Hepatocyte (in vitro differentiated cells): Measurements from ENCODE around the gene EXOSC2. TPM values are rescaled to one million over a fixed set of nuclear protein-coding genes. Genes with fewer than 3 reads are reported as not detected.

Source experiments
- DNase-seq: peaks from one replicate; pipeline ENCODE4 v3.0.0-alpha.2; 2016; ENCODE audit warnings: low spot score
- H2AFZ ChIP-seq: fragments of 200-600 bp; sonication (generic); 2 replicates; pipeline ENCODE4 v1.6.0; 2016; ENCODE audit warnings: antibody characterized with exemption, mild to moderate bottlenecking
- H3K27ac ChIP-seq: fragments of 200-600 bp; sonication (generic); 2 replicates; pipeline ENCODE4 v1.5.1; 2016; ENCODE audit warnings: mild to moderate bottlenecking
- H3K27me3 ChIP-seq: fragments of 200-600 bp; sonication (generic); 2 replicates; pipeline ENCODE4 v1.6.1; 2016
- H3K36me3 ChIP-seq: fragments of 200-600 bp; sonication (generic); replicated peaks from 2 replicates; pipeline ENCODE4 v1.5.1; 2016; ENCODE audit warnings: low read depth; ENCODE audit not compliant: insufficient read depth
- H3K4me1 ChIP-seq: fragments of 200-600 bp; sonication (generic); 2 replicates; pipeline ENCODE4 v1.5.1; 2016; ENCODE audit warnings: mild to moderate bottlenecking, moderate library complexity; ENCODE audit not compliant: insufficient read depth
- H3K4me2 ChIP-seq: fragments of 200-600 bp; sonication (generic); 2 replicates; pipeline ENCODE4 v1.6.0; 2016
- H3K4me3 ChIP-seq: fragments of 200-600 bp; sonication (generic); 2 replicates; pipeline ENCODE4 v1.5.1; 2016; ENCODE audit warnings: mild to moderate bottlenecking
- H3K79me2 ChIP-seq: fragments of 200-600 bp; sonication (generic); 2 replicates; pipeline ENCODE4 v1.6.0; 2017; ENCODE audit warnings: mild to moderate bottlenecking
- H3K9me2 ChIP-seq: fragments of 200-600 bp; sonication (generic); replicated peaks from 2 replicates; pipeline ENCODE4 v1.6.0; 2017; ENCODE audit warnings: mild to moderate bottlenecking; ENCODE audit not compliant: insufficient read depth
- H3K9me3 ChIP-seq: fragments of 200-600 bp; sonication (generic); 2 replicates; pipeline ENCODE4 v1.5.1; 2016; ENCODE audit warnings: low read depth, mild to moderate bottlenecking
- H4K20me1 ChIP-seq: fragments of 200-600 bp; sonication (generic); 2 replicates; pipeline ENCODE4 v1.6.0; 2016; ENCODE audit warnings: mild to moderate bottlenecking; ENCODE audit not compliant: insufficient read depth, poor library complexity, severe bottlenecking
- EZH2 ChIP-seq: fragments of 200-600 bp; sonication (generic); IDR thresholded peaks from 2 replicates; pipeline ENCODE4 v1.6.1; 2016; ENCODE audit warnings: antibody characterized with exemption, mild to moderate bottlenecking, borderline replicate concordance
- EZH2phosphoT487 ChIP-seq: fragments of 200-600 bp; sonication (generic); IDR thresholded peaks from one replicate; pipeline ENCODE4 v1.6.1; 2018; ENCODE audit warnings: antibody characterized with exemption, mild to moderate bottlenecking, low read depth, moderate library complexity; ENCODE audit not compliant: unreplicated experiment, severe bottlenecking
- WGBS: methylation state at CpG from one replicate; pipeline ENCODE4 v1.1.6; 2016; ENCODE audit warnings: low lambda C conversion rate; ENCODE audit errors: missing lambda C conversion rate; 5-methylcytosine and 5-hydroxymethylcytosine counted together
- polyA plus RNA-seq: library from polyadenylated mRNA; unstranded; fragments of >200 nt; fragmentation: Nextera tagmentation; extraction: Ambion mirVana; gene quantifications from 2 replicates; pipeline ENCODE4 v1.2.1, GENCODE V29; 2016
- total RNA-seq: library from RNA; depleted of rRNA; stranded (reverse); fragments of >200 nt; gene quantifications from 2 replicates; pipeline ENCODE4 v1.2.3, GENCODE V29; 2014
- TF ChIP-seq, protein P1 (sequence below): fragments of 200-600 bp; sonication (generic); IDR thresholded peaks from 2 replicates; pipeline ENCODE4 v1.5.1; 2016; ENCODE audit warnings: antibody characterized with exemption, mild to moderate bottlenecking; ENCODE audit not compliant: poor library complexity

EXOSC2 gene
- total and polyA plus RNA-seq, 2 experiments from 2014 or later = 13.0 to 24.3 TPM

DNA sequence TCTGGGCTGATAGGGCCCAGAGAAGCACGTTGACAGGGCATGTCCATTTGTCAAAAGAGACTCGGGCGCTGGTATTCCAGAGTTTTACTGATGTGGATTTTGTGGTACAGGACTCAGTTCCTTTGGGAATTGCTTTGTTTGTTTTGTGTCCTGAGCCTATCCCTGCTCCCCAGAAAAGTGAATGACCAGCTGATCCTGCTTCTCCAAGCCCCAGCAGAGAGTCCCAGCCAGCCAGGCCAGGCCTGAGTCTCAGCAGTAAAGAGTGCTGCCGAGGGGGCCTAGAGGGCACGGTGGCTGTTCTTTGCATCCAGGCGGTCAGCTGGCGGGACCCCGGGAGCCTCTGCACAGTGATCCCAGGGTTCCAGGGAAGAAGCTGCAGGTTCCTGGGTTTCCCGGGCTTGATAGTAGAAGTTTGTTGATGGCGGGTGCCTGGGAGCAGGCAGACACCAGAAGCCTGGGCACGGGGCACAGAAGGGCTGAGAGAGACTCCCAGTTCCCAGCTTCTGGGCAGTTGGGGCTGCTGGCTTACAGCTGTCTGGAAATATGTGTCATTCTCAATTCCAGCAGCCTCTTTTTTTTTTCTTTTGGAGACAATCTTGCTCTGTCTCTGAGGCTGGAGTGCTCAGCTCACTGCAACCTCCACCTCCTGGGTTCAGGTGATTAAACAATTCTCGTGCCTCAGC lies 20.5 kb upstream of the EXOSC2 start:
- H3K9me3 ChIP-seq = no peaks in the 10 kb centered on the region
- TF ChIP-seq EZH2phosphoT487 (no peak), EZH2 (no peak)
- TF ChIP-seq, protein P1, sequence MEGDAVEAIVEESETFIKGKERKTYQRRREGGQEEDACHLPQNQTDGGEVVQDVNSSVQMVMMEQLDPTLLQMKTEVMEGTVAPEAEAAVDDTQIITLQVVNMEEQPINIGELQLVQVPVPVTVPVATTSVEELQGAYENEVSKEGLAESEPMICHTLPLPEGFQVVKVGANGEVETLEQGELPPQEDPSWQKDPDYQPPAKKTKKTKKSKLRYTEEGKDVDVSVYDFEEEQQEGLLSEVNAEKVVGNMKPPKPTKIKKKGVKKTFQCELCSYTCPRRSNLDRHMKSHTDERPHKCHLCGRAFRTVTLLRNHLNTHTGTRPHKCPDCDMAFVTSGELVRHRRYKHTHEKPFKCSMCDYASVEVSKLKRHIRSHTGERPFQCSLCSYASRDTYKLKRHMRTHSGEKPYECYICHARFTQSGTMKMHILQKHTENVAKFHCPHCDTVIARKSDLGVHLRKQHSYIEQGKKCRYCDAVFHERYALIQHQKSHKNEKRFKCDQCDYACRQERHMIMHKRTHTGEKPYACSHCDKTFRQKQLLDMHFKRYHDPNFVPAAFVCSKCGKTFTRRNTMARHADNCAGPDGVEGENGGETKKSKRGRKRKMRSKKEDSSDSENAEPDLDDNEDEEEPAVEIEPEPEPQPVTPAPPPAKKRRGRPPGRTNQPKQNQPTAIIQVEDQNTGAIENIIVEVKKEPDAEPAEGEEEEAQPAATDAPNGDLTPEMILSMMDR = no peak
- H3K79me2 ChIP-seq = no peaks in the 10 kb centered on the region
- no peaks in the 10 kb centered on the region for H3K36me3 ChIP-seq
- no peaks in the 10 kb centered on the region for H3K4me1 ChIP-seq
- H3K27me3 ChIP-seq = peaks cover 9% of the 10 kb centered on the region
- H3K9me2 ChIP-seq = no peaks in the 10 kb centered on the region
- H2AFZ ChIP-seq = no peak overlapping the region
- no peak overlapping the region for H3K4me2 ChIP-seq
- 79% methylated on average over 12 of the region's 12 CpGs for WGBS
- no peak overlapping the region for H3K27ac ChIP-seq
- no peaks in the 10 kb centered on the region for H4K20me1 ChIP-seq
- no peak for DNase-seq
- no peak overlapping the region for H3K4me3 ChIP-seq

DNA sequence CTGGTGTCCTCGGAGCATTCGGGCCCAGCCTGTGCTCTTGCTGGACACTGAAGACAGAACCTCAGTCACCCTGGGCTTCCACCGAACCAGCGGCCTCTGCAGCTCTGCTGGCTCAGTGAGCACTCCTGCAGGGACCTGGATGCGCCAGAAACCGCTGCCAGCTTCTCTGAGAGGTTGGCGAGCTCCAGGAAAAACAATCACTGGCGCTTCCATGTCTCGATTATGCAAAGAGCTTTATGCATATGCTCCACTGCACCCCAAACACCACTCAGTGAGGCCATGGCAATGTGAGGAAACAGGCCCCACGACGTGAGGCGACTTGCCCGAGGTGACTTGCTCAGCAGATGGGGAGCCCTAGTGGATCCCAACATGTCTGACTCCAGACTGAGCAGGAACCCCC lies 18.2 kb upstream of the EXOSC2 start:
- H3K79me2 ChIP-seq = no peaks in the 10 kb centered on the region
- no peak for DNase-seq
- H4K20me1 ChIP-seq = no peaks in the 10 kb centered on the region
- no peak overlapping the region for H3K4me3 ChIP-seq
- H3K9me2 ChIP-seq = no peaks in the 10 kb centered on the region
- no peaks in the 10 kb centered on the region for H3K9me3 ChIP-seq
- no peaks in the 10 kb centered on the region for H3K36me3 ChIP-seq
- no peak overlapping the region for H3K4me2 ChIP-seq
- no peaks in the 10 kb centered on the region for H3K4me1 ChIP-seq
- 94% methylated on average over 13 of the region's 13 CpGs for WGBS
- TF ChIP-seq EZH2 (no peak), EZH2phosphoT487 (no peak)
- TF ChIP-seq, protein P1 = no peak
- peaks cover 11% of the 10 kb centered on the region for H3K27me3 ChIP-seq
- no peak overlapping the region for H2AFZ ChIP-seq
- H3K27ac ChIP-seq = no peak overlapping the region

DNA sequence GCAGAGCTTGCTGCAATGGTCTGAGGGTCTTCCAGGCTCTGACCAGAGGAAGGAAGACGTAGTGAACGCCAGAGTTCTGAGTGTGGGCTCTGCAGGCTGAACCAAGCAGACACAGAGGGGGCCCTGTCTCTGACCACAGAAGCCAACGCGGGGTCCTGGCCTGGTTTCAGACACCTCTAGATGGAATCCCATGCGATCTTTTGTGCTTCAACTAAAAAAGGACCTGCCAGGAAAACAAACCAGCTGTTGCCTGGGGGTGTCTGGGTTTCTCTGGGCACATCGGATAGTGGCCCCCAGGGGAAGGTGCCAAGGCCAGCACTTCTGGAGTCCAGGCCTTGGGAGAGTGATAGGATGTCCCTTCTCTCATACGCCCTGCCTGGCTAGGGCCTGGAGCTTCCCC lies 16.3 kb upstream of the EXOSC2 start:
- Histone ChIP-seq H3K27ac (no peak overlapping the region), H4K20me1 (no peaks in the 10 kb centered on the region), H3K79me2 (no peaks in the 10 kb centered on the region), H3K4me1 (no peaks in the 10 kb centered on the region), H3K27me3 (peaks cover 15% of the 10 kb centered on the region), H3K4me2 (no peak overlapping the region), H3K9me2 (no peaks in the 10 kb centered on the region), H3K36me3 (no peaks in the 10 kb centered on the region), H3K9me3 (no peaks in the 10 kb centered on the region), H3K4me3 (no peak overlapping the region), H2AFZ (no peak overlapping the region)
- WGBS = 81% methylated on average over 7 of the region's 7 CpGs
- TF ChIP-seq EZH2phosphoT487 (no peak), EZH2 (no peak)
- TF ChIP-seq, protein P1 = no peak
- DNase-seq = no peak
